ENCODE measurements around the gene IFRD2.

IFRD2 gene

GRCh38 chr3:50251220-50251619 lies 41.0 kb downstream of the IFRD2 start:
- Histone ChIP-seq H3K79me2 (ENCODE audit: insufficient read depth, low read length) (peaks cover 75% of the 10 kb centered on the region), H3K4me1 (ENCODE audit: insufficient read depth, low read length, poor library complexity, severe bottlenecking) (peaks cover 10% of the 10 kb centered on the region)

GRCh38 chr3:50250514-50250913 lies 41.7 kb downstream of the IFRD2 start:
- H3K79me2 ChIP-seq (ENCODE audit: insufficient read depth, low read length), result peaks cover 82% of the 10 kb centered on the region
- peaks cover 72% of the 10 kb centered on the region for H4K20me1 ChIP-seq (ENCODE audit: insufficient read depth, low read length, poor library complexity, severe bottlenecking)
- peaks cover 16% of the 10 kb centered on the region for H3K4me1 ChIP-seq (ENCODE audit: insufficient read depth, low read length, poor library complexity, severe bottlenecking)
- peaks cover 73% of the 10 kb centered on the region; the same call in 1 of the 2 replicates for H3K36me3 ChIP-seq (ENCODE audit: insufficient read depth, low read length)
- no peak overlapping the region for H2AFZ ChIP-seq (ENCODE audit: low read length)
- no peaks in the 10 kb centered on the region for H3F3A ChIP-seq (ENCODE audit: low read depth)
- no peaks in the 10 kb centered on the region for H3K9me3 ChIP-seq (ENCODE audit: insufficient read depth, low read depth, low read length)
- TF ChIP-seq CTCF (conservative IDR thresholded peaks at IDR 0.05; ENCODE audit: low read length) (no peak), EZH2phosphoT487 (IDR thresholded peaks at IDR 0.05; ENCODE audit: borderline replicate concordance) (no peak)
- no peak overlapping the region for H3K9ac ChIP-seq (ENCODE audit: low read depth, low read length, poor library complexity, severe bottlenecking)
- no peaks in the 10 kb centered on the region for H3K27me3 ChIP-seq (ENCODE audit: insufficient read depth, low read length, poor library complexity, severe bottlenecking)
- no peaks in the 10 kb centered on the region for H3K9me2 ChIP-seq (replicated peaks; ENCODE audit: low read depth, low read length)
- no peak overlapping the region for H3K4me2 ChIP-seq (ENCODE audit: low read depth, low read length, poor library complexity, severe bottlenecking)
- no peak overlapping the region for H3K4me3 ChIP-seq (ENCODE audit: low read length, poor library complexity, severe bottlenecking)

More at GRCh38 chr3:50251220-50251619, 41.0 kb downstream of the IFRD2 start:
- peaks cover 78% of the 10 kb centered on the region; the same call in 1 of the 2 replicates for H3K36me3 ChIP-seq (ENCODE audit: insufficient read depth, low read length)
- no peak overlapping the region for H3K4me3 ChIP-seq (ENCODE audit: low read length, poor library complexity, severe bottlenecking)
- H3K9me2 ChIP-seq (replicated peaks; ENCODE audit: low read depth, low read length), result no peaks in the 10 kb centered on the region
- no peaks in the 10 kb centered on the region for H3F3A ChIP-seq (ENCODE audit: low read depth)
- no peak overlapping the region for H2AFZ ChIP-seq (ENCODE audit: low read length)
- H3K9ac ChIP-seq (ENCODE audit: low read depth, low read length, poor library complexity, severe bottlenecking), result no peak overlapping the region
- H3K4me2 ChIP-seq (ENCODE audit: low read depth, low read length, poor library complexity, severe bottlenecking), result no peak overlapping the region
- no peaks in the 10 kb centered on the region for H3K9me3 ChIP-seq (ENCODE audit: insufficient read depth, low read depth, low read length)
- no peaks in the 10 kb centered on the region for H3K27me3 ChIP-seq (ENCODE audit: insufficient read depth, low read length, poor library complexity, severe bottlenecking)
- TF ChIP-seq EZH2phosphoT487 (IDR thresholded peaks at IDR 0.05; ENCODE audit: borderline replicate concordance) (no peak), CTCF (conservative IDR thresholded peaks at IDR 0.05; ENCODE audit: low read length) (no peak)
- H4K20me1 ChIP-seq (ENCODE audit: insufficient read depth, low read length, poor library complexity, severe bottlenecking), result peaks cover 67% of the 10 kb centered on the region

- peaks cover 90% of the 10 kb centered on the region for H3K79me2 ChIP-seq (ENCODE audit: insufficient read depth, low read length)
- no peaks in the 10 kb centered on the region for H3F3A ChIP-seq (ENCODE audit: low read depth)
- H3K4me3 ChIP-seq (ENCODE audit: low read length, poor library complexity, severe bottlenecking), result no peak overlapping the region
- H3K9me3 ChIP-seq (ENCODE audit: insufficient read depth, low read depth, low read length), result no peaks in the 10 kb centered on the region
- no peaks in the 10 kb centered on the region for H3K27me3 ChIP-seq (ENCODE audit: insufficient read depth, low read length, poor library complexity, severe bottlenecking)
- no peaks in the 10 kb centered on the region for H3K9me2 ChIP-seq (replicated peaks; ENCODE audit: low read depth, low read length)
- no peak overlapping the region for H3K4me2 ChIP-seq (ENCODE audit: low read depth, low read length, poor library complexity, severe bottlenecking)
- no peak overlapping the region for H2AFZ ChIP-seq (ENCODE audit: low read length)
- TF ChIP-seq EZH2phosphoT487 (IDR thresholded peaks at IDR 0.05; ENCODE audit: borderline replicate concordance) (no peak), CTCF (conservative IDR thresholded peaks at IDR 0.05; ENCODE audit: low read length) (no peak)
- no peak overlapping the region for H3K9ac ChIP-seq (ENCODE audit: low read depth, low read length, poor library complexity, severe bottlenecking)
- H3K4me1 ChIP-seq (ENCODE audit: insufficient read depth, low read length, poor library complexity, severe bottlenecking), result peaks cover 20% of the 10 kb centered on the region
- H3K36me3 ChIP-seq (ENCODE audit: insufficient read depth, low read length), result peaks cover 63% of the 10 kb centered on the region; the same call in 1 of the 2 replicates
- H4K20me1 ChIP-seq (ENCODE audit: insufficient read depth, low read length, poor library complexity, severe bottlenecking), result peaks cover 80% of the 10 kb centered on the region
These were observed 42.8 kb downstream of the IFRD2 start for GRCh38 chr3:50249457-50249856.

All from Loucy (cell line).